Mesothelial cell of epicardium (in vitro differentiated cells): ENCODE results near the gene C4orf50. TPM values are rescaled to one million over a fixed set of nuclear protein-coding genes. Genes with fewer than 3 reads are reported as not detected.

Source experiments
- DNase-seq, 2 experiments: peaks; one replicate each; pipeline ENCODE4 v3.0.0; 2021; ENCODE audit warnings: low spot score in 2 of 2; ENCODE audit not compliant: unreplicated experiment in 2 of 2
- H3K27ac Mint-ChIP-seq: 2 replicates; pipeline ENCODE4 v1.8.0; 2021; ENCODE audit warnings: mixed read lengths
- H3K27me3 Mint-ChIP-seq: 2 replicates; pipeline ENCODE4 v1.8.0; 2021; ENCODE audit warnings: low read depth, mixed read lengths
- H3K36me3 Mint-ChIP-seq: 2 replicates; pipeline ENCODE4 v1.8.0; 2021; ENCODE audit warnings: mixed read lengths
- H3K4me1 Mint-ChIP-seq: 2 replicates; pipeline ENCODE4 v1.8.0; 2021; ENCODE audit warnings: mixed read lengths
- H3K4me3 Mint-ChIP-seq: 2 replicates; pipeline ENCODE4 v1.8.0; 2021; ENCODE audit warnings: mild to moderate bottlenecking, moderate library complexity, mixed read lengths
- H3K9me3 Mint-ChIP-seq: 2 replicates; pipeline ENCODE4 v1.8.0; 2021; ENCODE audit warnings: mixed read lengths
- CTCF ChIP-seq: fragments of 200-600 bp; sonication (generic); IDR thresholded peaks from one replicate; pipeline ENCODE4 v1.5.0; 2021; ENCODE audit warnings: antibody characterized with exemption; ENCODE audit not compliant: unreplicated experiment
- total RNA-seq: library from RNA; stranded (reverse); gene quantifications from 3 replicates; pipeline ENCODE4 v1.2.1, GENCODE V29; 2021

The C4orf50 gene
- total RNA-seq, 1 donor from 2014 or later = 0.04 TPM

GRCh38 chr4:5984843-5985242 is 33.4 kb downstream of the C4orf50 start:
- no peaks in the 10 kb centered on the region for H3K4me1 Mint-ChIP-seq
- H3K36me3 Mint-ChIP-seq = no peaks in the 10 kb centered on the region
- H3K27ac Mint-ChIP-seq = no peak overlapping the region
- no peak for DNase-seq
- no peak for TF ChIP-seq CTCF
- peaks cover 47% of the 10 kb centered on the region for H3K27me3 Mint-ChIP-seq
- no peak overlapping the region for H3K4me3 Mint-ChIP-seq
- peaks cover 20% of the 10 kb centered on the region for H3K9me3 Mint-ChIP-seq

DNA sequence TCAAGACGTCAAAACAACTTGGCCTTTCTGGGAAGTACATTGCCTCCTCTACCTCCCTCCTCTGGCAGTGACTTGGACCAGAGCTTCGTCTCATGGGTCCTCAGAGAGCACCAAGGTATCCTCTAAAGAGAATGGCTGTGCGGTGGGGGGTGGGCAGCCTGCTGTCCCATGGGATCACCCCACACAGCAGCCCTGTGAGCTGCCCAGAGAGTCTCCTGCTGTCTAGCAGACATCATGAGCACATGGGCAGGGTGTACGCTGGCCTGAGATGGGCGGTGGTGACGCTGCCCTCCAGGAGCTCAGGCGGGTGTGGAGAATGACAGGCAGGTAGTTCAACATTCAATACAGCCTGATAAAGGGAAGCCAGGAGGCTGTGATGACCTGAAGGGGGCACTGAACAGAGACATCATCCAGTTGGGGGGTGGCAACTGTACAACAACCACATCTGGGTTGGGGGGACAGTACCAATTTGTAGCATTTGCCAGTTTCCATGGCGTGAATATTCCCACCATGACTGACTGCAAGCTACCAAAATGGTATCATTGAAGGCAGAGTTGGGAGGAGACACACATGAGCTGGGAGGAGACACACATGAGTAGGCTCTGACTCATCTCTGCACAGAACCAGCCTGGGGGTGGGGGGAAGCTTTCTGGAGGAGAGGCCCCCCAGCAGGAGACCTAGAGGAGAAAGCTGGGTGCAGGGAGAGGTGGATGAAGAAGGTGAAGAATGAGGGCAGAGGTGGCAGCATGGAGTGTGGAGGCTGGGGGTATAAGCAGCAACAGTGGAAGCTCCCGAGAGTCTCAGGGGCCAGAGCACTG is 35.9 kb downstream of the C4orf50 start:
- no peak for TF ChIP-seq CTCF
- Mint-ChIP-seq H3K27ac (no peak overlapping the region), H3K36me3 (no peaks in the 10 kb centered on the region), H3K27me3 (peaks cover 48% of the 10 kb centered on the region), H3K9me3 (peaks cover 20% of the 10 kb centered on the region), H3K4me1 (no peaks in the 10 kb centered on the region), H3K4me3 (no peak overlapping the region)
- no peak for DNase-seq

DNA sequence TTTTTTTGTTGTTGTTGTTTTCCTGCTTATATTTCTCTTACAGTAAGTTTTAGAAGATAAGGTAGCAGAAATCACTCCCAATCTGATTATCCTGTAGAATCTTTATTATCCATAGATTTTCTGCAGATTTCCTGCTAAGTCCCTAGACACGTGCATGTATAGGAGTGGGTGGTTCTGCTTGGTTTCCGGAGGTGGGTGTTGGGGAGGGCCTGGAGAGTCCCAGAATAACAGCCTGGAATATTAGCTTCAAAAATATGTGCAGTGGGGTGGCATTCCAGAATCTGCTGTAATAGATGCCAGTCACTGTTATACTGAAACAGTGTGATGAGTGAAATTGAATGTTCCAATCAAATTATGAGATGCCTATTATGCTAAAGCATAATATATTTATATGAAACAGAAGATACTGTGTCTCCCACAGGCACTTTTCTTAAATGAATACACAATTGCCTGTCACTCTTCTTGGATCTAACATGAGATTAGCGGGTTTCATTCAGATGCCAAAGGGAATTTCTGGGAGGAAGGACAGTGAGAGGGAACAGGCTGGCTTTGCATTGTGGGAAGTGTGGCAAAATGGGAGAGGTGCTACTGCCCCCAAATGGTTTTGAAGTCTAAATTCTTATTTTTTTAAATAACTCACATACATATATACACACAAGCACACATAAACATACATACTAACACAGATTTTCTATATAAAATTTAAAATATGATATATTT is 37.6 kb downstream of the C4orf50 start:
- DNase-seq = no peak
- no peak for TF ChIP-seq CTCF
- H3K36me3 Mint-ChIP-seq = no peaks in the 10 kb centered on the region

DNA sequence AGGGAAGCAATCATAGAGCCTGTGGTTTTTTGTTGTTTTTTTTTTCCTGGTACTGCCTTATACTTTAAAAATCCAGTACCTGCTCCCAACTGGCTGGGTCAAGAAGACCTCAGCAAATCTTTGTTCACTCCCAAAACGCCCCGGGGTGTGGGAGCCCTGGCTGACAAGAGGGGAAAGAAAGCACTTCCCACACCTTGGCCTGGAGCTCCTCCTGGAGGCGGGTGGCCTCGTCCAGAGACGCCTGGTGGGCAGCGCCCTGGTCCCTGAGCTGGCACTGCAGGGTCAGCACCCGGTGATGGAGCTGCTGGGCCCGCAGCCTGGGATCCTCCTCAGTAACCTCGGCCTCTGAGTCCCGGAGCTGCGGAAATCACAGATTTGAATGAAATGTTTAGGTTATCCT is 38.2 kb downstream of the C4orf50 start:
- peaks cover 56% of the 10 kb centered on the region for H3K27me3 Mint-ChIP-seq
- H3K36me3 Mint-ChIP-seq = no peaks in the 10 kb centered on the region
- no peak overlapping the region for H3K27ac Mint-ChIP-seq
- H3K9me3 Mint-ChIP-seq = peaks cover 18% of the 10 kb centered on the region
- no peak for DNase-seq
- H3K4me3 Mint-ChIP-seq = no peak overlapping the region
- no peak for TF ChIP-seq CTCF
- no peaks in the 10 kb centered on the region for H3K4me1 Mint-ChIP-seq

More for the DNA sequence above, 37.6 kb downstream of the C4orf50 start:
- H3K4me3 Mint-ChIP-seq = no peak overlapping the region
- peaks cover 20% of the 10 kb centered on the region for H3K9me3 Mint-ChIP-seq
- H3K27ac Mint-ChIP-seq = no peak overlapping the region
- H3K4me1 Mint-ChIP-seq = no peaks in the 10 kb centered on the region
- H3K27me3 Mint-ChIP-seq = peaks cover 53% of the 10 kb centered on the region

DNA sequence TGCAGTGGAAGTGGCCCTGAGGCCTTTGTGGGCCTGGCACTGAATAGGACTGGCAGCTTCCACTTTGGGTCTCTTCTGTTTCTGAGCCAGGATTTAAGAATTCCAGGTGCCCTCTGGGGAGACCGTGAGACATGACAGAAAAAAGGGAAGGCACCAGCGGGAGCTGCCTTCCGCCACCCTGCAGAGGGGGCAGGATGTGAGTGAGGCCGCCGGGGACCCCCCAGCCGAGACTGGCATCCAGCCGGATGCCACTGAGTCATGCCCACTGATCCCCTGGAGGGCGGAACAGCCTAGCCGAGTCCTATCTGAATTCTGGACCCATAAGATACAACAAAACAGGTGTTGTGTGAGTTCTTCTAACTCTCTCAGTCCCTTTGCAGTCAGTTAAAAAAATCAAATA is 41.3 kb downstream of the C4orf50 start:
- H3K9me3 Mint-ChIP-seq = no peaks in the 10 kb centered on the region
- H3K4me1 Mint-ChIP-seq = no peaks in the 10 kb centered on the region
- no peak for DNase-seq
- TF ChIP-seq CTCF = no peak
- H3K36me3 Mint-ChIP-seq = no peaks in the 10 kb centered on the region
- no peak overlapping the region for H3K4me3 Mint-ChIP-seq
- H3K27me3 Mint-ChIP-seq = peaks cover 46% of the 10 kb centered on the region
- H3K27ac Mint-ChIP-seq = no peak overlapping the region
